HCT116 (cell line): Measurements from ENCODE around the gene CASR. TPM values are rescaled to one million over a fixed set of nuclear protein-coding genes. Genes with fewer than 3 reads are reported as not detected.

Experiments
- ATAC-seq: fragments of 200-7000 bp; cut with Tn5 transposase; 2 replicates; pipeline ENCODE4 v1.9.1; 2020; ENCODE audit warnings: mild to moderate bottlenecking, moderate library complexity
- BruUV-seq: library from RNA; stranded (reverse); fragments of 400-500 nt; replicated peaks from 2 replicates; lab custom pipeline; 2021; lab: Mats Ljungman, UMichigan
- CTCF ChIA-PET: fragments of 300-600 bp; sonication (Branson Sonifier 250); formaldehyde crosslinking; loops from one replicate; lab custom pipeline; 2021; ENCODE audit warnings: antibody characterized with exemption; lab: Charles Lee
- POLR2A ChIA-PET: fragments of 300-600, 350-600 bp; sonication (Branson Sonifier 250); formaldehyde crosslinking; loops from one replicate; lab custom pipeline; 2021; ENCODE audit warnings: antibody characterized with exemption; lab: Charles Lee
- RAD21 ChIA-PET, 2 experiments: fragments of 300-600 bp; sonication (Branson Sonifier 250); formaldehyde crosslinking; loops; one replicate each; lab custom pipeline; 2023; ENCODE audit warnings: low total read pairs in 2 of 2; ENCODE audit not compliant: uncharacterized antibody in 2 of 2, unreplicated experiment in 2 of 2, low non-redundant PET in 1 of 2; lab: Charles Lee
- DNase-seq: peaks from one replicate; pipeline ENCODE4 v3.0.0-alpha.2; 2010; ENCODE audit warnings: low read depth, low spot score
- H2AFZ ChIP-seq: fragments of 200-600 bp; shearing (Covaris generic), sonication (generic); 2 replicates; pipeline ENCODE4 v1.6.1; 2017; ENCODE audit warnings: low read depth, mixed run types, mixed read lengths, antibody characterized with exemption, low read length; ENCODE audit not compliant: poor library complexity, severe bottlenecking
- H3K27ac ChIP-seq: 2 replicates; pipeline ENCODE4 v1.5.1; 2012; ENCODE audit warnings: low read depth, low read length
- H3K27me3 ChIP-seq: fragments of 200-600 bp; sonication (generic); 2 replicates; pipeline ENCODE4 v1.6.1; 2016; ENCODE audit warnings: mixed run types, low read length, mixed read lengths; ENCODE audit not compliant: insufficient read depth
- H3K36me3 ChIP-seq, 2 experiments: fragments of 200-500 bp in 1 of 2; fragments of 200-600 bp in 1 of 2; sonication (Bioruptor generic) in 1 of 2; sonication (generic) in 1 of 2; 2 replicates each; pipeline versions ENCODE4 v1.5.1 to v1.6.1; 2014 to 2016; ENCODE audit warnings: low read length in 2 of 2, inconsistent platforms in 1 of 2, mixed read lengths in 1 of 2, mixed run types in 1 of 2; ENCODE audit not compliant: insufficient read depth in 2 of 2, control insufficient read depth in 1 of 2
- H3K4me1 ChIP-seq, 2 experiments: fragments of 200-600 bp in 1 of 2; sonication (generic) in 1 of 2; 2 replicates each; pipeline versions ENCODE4 v1.5.1 to v1.6.1; 2012 to 2017; ENCODE audit warnings: low read length in 2 of 2, inconsistent platforms in 1 of 2, mild to moderate bottlenecking in 1 of 2, mixed read lengths in 1 of 2, mixed run types in 1 of 2, moderate library complexity in 1 of 2; ENCODE audit not compliant: insufficient read depth in 2 of 2, control insufficient read depth in 1 of 2
- H3K4me2 ChIP-seq: fragments of 200-600 bp; sonication (generic); 2 replicates; pipeline ENCODE4 v1.6.1; 2017; ENCODE audit warnings: mixed run types, low read length, mixed read lengths
- H3K4me3 ChIP-seq, 2 experiments: fragments of 200-600 bp in 1 of 2; sonication (generic) in 1 of 2; replicated peaks in 1 of 2; 2 replicates each; pipeline ENCODE4 v1.5.1; 2011 to 2016; ENCODE audit warnings: low read length in 2 of 2, control low read depth in 1 of 2, low read depth in 1 of 2, mild to moderate bottlenecking in 1 of 2, mixed read lengths in 1 of 2, mixed run types in 1 of 2
- H3K79me2 ChIP-seq: fragments of 200-600 bp; sonication (generic); 2 replicates; pipeline ENCODE4 v1.6.1; 2017; ENCODE audit warnings: mild to moderate bottlenecking, mixed run types, low read length, moderate library complexity, mixed read lengths; ENCODE audit not compliant: insufficient read depth
- H3K9ac ChIP-seq: fragments of 200-600 bp; sonication (generic); 2 replicates; pipeline ENCODE4 v1.6.1; 2016; ENCODE audit warnings: low read length, mixed read lengths
- H3K9me2 ChIP-seq: fragments of 200-600 bp; sonication (generic), shearing (Covaris generic); 2 replicates; pipeline ENCODE4 v1.6.1; 2017; ENCODE audit warnings: mixed run types, mild to moderate bottlenecking, moderate library complexity; ENCODE audit not compliant: insufficient read depth
- H3K9me3 ChIP-seq, 2 experiments: fragments of 200-500 bp in 1 of 2; fragments of 200-600 bp in 1 of 2; sonication (Bioruptor generic) in 1 of 2; sonication (generic) in 1 of 2; 2 replicates each; pipeline ENCODE4 v1.6.1; 2014 to 2017; ENCODE audit warnings: low read length in 2 of 2, mixed read lengths in 2 of 2, inconsistent platforms in 1 of 2, low read depth in 1 of 2, mild to moderate bottlenecking in 1 of 2, mixed run types in 1 of 2, moderate library complexity in 1 of 2; ENCODE audit not compliant: control insufficient read depth in 1 of 2, insufficient read depth in 1 of 2
- H4K20me1 ChIP-seq: fragments of 200-600 bp; sonication (generic), shearing (Covaris generic); 2 replicates; pipeline ENCODE4 v1.6.1; 2017; ENCODE audit warnings: mixed run types, mild to moderate bottlenecking, moderate library complexity; ENCODE audit not compliant: insufficient read depth
- CBX3 ChIP-seq: IDR thresholded peaks from 2 replicates; pipeline ENCODE4 v1.6.1; 2012; ENCODE audit warnings: low read depth
- CEBPB ChIP-seq: IDR thresholded peaks from 2 replicates; pipeline ENCODE4 v1.6.1; 2012; ENCODE audit warnings: low read depth
- CTCF ChIP-seq, 3 experiments: fragments of 200-600 bp in 1 of 3; sonication (generic) in 1 of 3; IDR thresholded peaks in 2 of 3; conservative IDR thresholded peaks in 1 of 3; 2 replicates each; pipeline ENCODE4 v1.5.1; 2012 to 2017; ENCODE audit warnings: low read depth in 2 of 3, low read length in 2 of 3, antibody characterized with exemption in 1 of 3, borderline replicate concordance in 1 of 3, control low read depth in 1 of 3, mild to moderate bottlenecking in 1 of 3, mixed read lengths in 1 of 3, mixed run types in 1 of 3, moderate library complexity in 1 of 3; ENCODE audit not compliant: insufficient read depth in 1 of 3
- EGR1 ChIP-seq: IDR thresholded peaks from 2 replicates; pipeline ENCODE4 v1.6.1; 2012; ENCODE audit warnings: low read depth
- EZH2 ChIP-seq: fragments of 200-600 bp; sonication (generic); IDR thresholded peaks from 2 replicates; pipeline ENCODE4 v1.6.1; 2017; ENCODE audit warnings: antibody characterized with exemption, mixed run types
- EZH2phosphoT487 ChIP-seq: fragments of 200-600 bp; IDR thresholded peaks from 2 replicates; pipeline ENCODE4 v1.6.1; 2018; ENCODE audit warnings: antibody characterized with exemption, borderline replicate concordance
- FOSL1 ChIP-seq: IDR thresholded peaks from 2 replicates; pipeline ENCODE4 v1.6.1; 2012; ENCODE audit warnings: low read depth
- JUND ChIP-seq: IDR thresholded peaks from 2 replicates; pipeline ENCODE4 v1.6.1; 2012
- RAD21 ChIP-seq: IDR thresholded peaks from 2 replicates; pipeline ENCODE4 v1.6.1; 2012; ENCODE audit warnings: low read depth, mild to moderate bottlenecking
- SP1 ChIP-seq: IDR thresholded peaks from 2 replicates; pipeline ENCODE4 v1.6.1; 2012; ENCODE audit warnings: low read depth
- ZBTB33 ChIP-seq: IDR thresholded peaks from 2 replicates; pipeline ENCODE4 v1.6.1; 2011; ENCODE audit warnings: mild to moderate bottlenecking, low read length, moderate library complexity; ENCODE audit not compliant: insufficient replicate concordance; ENCODE audit errors: extremely low read depth
- ZFX ChIP-seq: fragments of 450-650 bp; IDR thresholded peaks from 2 replicates; pipeline ENCODE4 v1.6.1; 2017
- intact Hi-C: fragments of 100-400 bp; cut with micrococcal nuclease; formaldehyde crosslinking; loops from 2 replicates; pipeline ENCODE4 v1.10.0; 2022
- total RNA-seq: library from RNA; stranded (reverse); gene quantifications from one replicate; pipeline ENCODE4 v1.2.1, GENCODE V29; 2021; ENCODE audit not compliant: unreplicated experiment

Gene CASR
- total RNA-seq, 1 experiment from 2014 or later: not detected

GRCh38 chr3:122281891-122282290, 98.4 kb downstream of the CASR start:
- no peaks in the 10 kb centered on the region for H3K79me2 ChIP-seq
- H3K4me2 ChIP-seq: no peak overlapping the region
- BruUV-seq: no TSS peak
- ChIA-PET CTCF (no interaction called here), RAD21 (no interaction called here), POLR2A (no interaction called here)
- ATAC-seq (no peak), DNase-seq (no peak)
- H3K9ac ChIP-seq: no peak overlapping the region
- no peaks in the 10 kb centered on the region for H4K20me1 ChIP-seq
- H3K27ac ChIP-seq: no peak overlapping the region
- H3K4me3 ChIP-seq: no peak overlapping the region
- H3K9me3 ChIP-seq: no peaks in the 10 kb centered on the region
- no peaks in the 10 kb centered on the region for H3K4me1 ChIP-seq
- H2AFZ ChIP-seq: no peak overlapping the region
- TF ChIP-seq JUND (no peak), FOSL1 (no peak), SP1 (no peak), EZH2phosphoT487 (no peak), ZBTB33 (no peak), ZFX (no peak), EZH2 (no peak), CEBPB (no peak), EGR1 (no peak), CTCF (IDR thresholded peaks at IDR 0.05 in 2 of 3, conservative IDR thresholded peaks at IDR 0.05 in 1 of 3; ENCODE audit: borderline replicate concordance in 1 of 3, insufficient read depth in 1 of 3, low read depth in 2 of 3, low read length in 2 of 3) (no peak), RAD21 (no peak), CBX3 (no peak)
- intact Hi-C loops: no loop called here
- H3K36me3 ChIP-seq: no peaks in the 10 kb centered on the region
- no peaks in the 10 kb centered on the region; the same call in 1 of the 2 replicates for H3K27me3 ChIP-seq
- H3K9me2 ChIP-seq: no peaks in the 10 kb centered on the region
